WERI-Rb-1 (cell line): ENCODE data around the gene POLR2M.

Experiments
- DNase-seq: peaks from one replicate; pipeline ENCODE4 v3.0.0-alpha.2; 2020
- H3K27ac ChIP-seq: fragments of 250-450 bp; sonication (Bioruptor Pico); 2 replicates; pipeline ENCODE4 v1.5.1; 2020; ENCODE audit warnings: mild to moderate bottlenecking, moderate library complexity
- H3K27me3 ChIP-seq: fragments of 250-450 bp; sonication (Bioruptor Pico); 2 replicates; pipeline ENCODE4 v1.5.1; 2021; ENCODE audit warnings: mild to moderate bottlenecking, low read depth, moderate library complexity; ENCODE audit not compliant: insufficient read depth, severe bottlenecking
- H3K36me3 ChIP-seq: fragments of 250-450 bp; sonication (Bioruptor Pico); 2 replicates; pipeline ENCODE4 v1.5.1; 2020; ENCODE audit warnings: mild to moderate bottlenecking, moderate library complexity
- H3K4me3 ChIP-seq: 2 replicates; pipeline ENCODE4 v1.5.1; 2011; ENCODE audit warnings: low read depth, mild to moderate bottlenecking, control low read depth, low read length
- H3K9me3 ChIP-seq: fragments of 250-450 bp; sonication (Bioruptor Pico); 2 replicates; pipeline ENCODE4 v1.5.1; 2021; ENCODE audit warnings: mild to moderate bottlenecking, moderate library complexity; ENCODE audit not compliant: severe bottlenecking
- CTCF ChIP-seq: IDR thresholded peaks from 2 replicates; pipeline ENCODE4 v1.5.1; 2011; ENCODE audit warnings: low read depth, mild to moderate bottlenecking, control low read depth, inconsistent platforms, low read length

POLR2M gene

GRCh38 chr15:57706405-57707209 lies at the start of gene POLR2M:
TSS of gene POLR2M (plus strand) at chr15:57706714. CDS start at chr15:57706843, 129 bp downstream.
- peaks cover 33% of the 10 kb centered on the region for H3K36me3 ChIP-seq
- TF ChIP-seq CTCF = no peak
- peak; percentile 90 for DNase-seq
- H3K27me3 ChIP-seq = no peaks in the 10 kb centered on the region
- peak within 1 kb of the TSS; percentile 87 for H3K27ac ChIP-seq
- H3K4me3 ChIP-seq = peak within 1 kb of the TSS; percentile 88
- H3K9me3 ChIP-seq = peaks cover 5% of the 10 kb centered on the region

- H3K9me3 ChIP-seq = no peaks in the 10 kb centered on the region
- H3K27ac ChIP-seq = no peak overlapping the region
- H3K4me3 ChIP-seq = no peak overlapping the region
- H3K36me3 ChIP-seq = no peaks in the 10 kb centered on the region
- H3K27me3 ChIP-seq = no peaks in the 10 kb centered on the region
- no peak for TF ChIP-seq CTCF
- no peak for DNase-seq
Measured at GRCh38 chr15:57657619-57658018, 48.9 kb upstream of the POLR2M start.

- Histone ChIP-seq H3K36me3 (no peaks in the 10 kb centered on the region), H3K27me3 (no peaks in the 10 kb centered on the region), H3K27ac (no peak overlapping the region), H3K4me3 (no peak overlapping the region), H3K9me3 (no peaks in the 10 kb centered on the region)
- no peak for DNase-seq
- no peak for TF ChIP-seq CTCF
Measured at GRCh38 chr15:57662091-57662744, 44.3 kb upstream of the POLR2M start.

GRCh38 chr15:57662802-57663201 lies 43.7 kb upstream of the POLR2M start:
- Histone ChIP-seq H3K36me3 (no peaks in the 10 kb centered on the region), H3K27me3 (no peaks in the 10 kb centered on the region), H3K4me3 (no peak overlapping the region), H3K9me3 (no peaks in the 10 kb centered on the region), H3K27ac (no peak overlapping the region)
- DNase-seq = no peak
- TF ChIP-seq CTCF = no peak

- no peak for TF ChIP-seq CTCF
- Histone ChIP-seq H3K27ac (no peak overlapping the region), H3K27me3 (no peaks in the 10 kb centered on the region), H3K36me3 (no peaks in the 10 kb centered on the region), H3K4me3 (no peak overlapping the region), H3K9me3 (no peaks in the 10 kb centered on the region)
- no peak for DNase-seq
Measured at GRCh38 chr15:57663262-57663661, 43.3 kb upstream of the POLR2M start.
